ENCODE data around the gene NUMB. TPM values are rescaled to one million over a fixed set of nuclear protein-coding genes. Genes with fewer than 3 reads are reported as not detected.

Gene NUMB
- total and polyA plus RNA-seq, 2 experiments from 2014 or later, result 64.8 to 142 TPM

- Histone ChIP-seq H3K36me3 (ENCODE audit: low read depth) (peaks cover 9% of the 10 kb centered on the region), H3K4me3 (no peak overlapping the region), H3K79me2 (ENCODE audit: insufficient read depth) (peaks cover 98% of the 10 kb centered on the region), H3K4me1 (ENCODE audit: insufficient read depth) (no peaks in the 10 kb centered on the region), H3K4me2 (ENCODE audit: unreplicated experiment) (no peak overlapping the region), H3K27ac (0 out of 2 replicates have a peak overlapping the region, but pooled peaks have one; percentile 7), H3F3A (ENCODE audit: insufficient read depth) (peaks cover 39% of the 10 kb centered on the region), H3K9ac (no peak overlapping the region), H3K9me2 (ENCODE audit: insufficient read depth) (no peaks in the 10 kb centered on the region), H3K9me3 (ENCODE audit: low read depth) (no peaks in the 10 kb centered on the region), H4K20me1 (ENCODE audit: insufficient read depth) (peaks cover 12% of the 10 kb centered on the region; the same call in 1 of the 2 replicates), H2AFZ (no peak overlapping the region), H3K27me3 (replicated peaks; ENCODE audit: insufficient read depth) (no peaks in the 10 kb centered on the region)
- in situ Hi-C loops (cut with MboI), result no loop called here
- no peak for TF ChIP-seq EZH2 (IDR thresholded peaks at IDR 0.05; ENCODE audit: insufficient read depth, poor library complexity, severe bottlenecking)
- TF ChIP-seq EZH2phosphoT487 (IDR thresholded peaks at IDR 0.05; ENCODE audit: insufficient read depth, low read depth), result no peak
- 94 to 98% methylated on average over 2 of the region's 2 CpGs for WGBS, 2 experiments (ENCODE audit: low coverage in 1 of 2, low lambda C conversion rate in 2 of 2, missing lambda C conversion rate in 2 of 2)
- DNase-seq, result no peak
These were observed 55.8 kb downstream of the NUMB start for GRCh38 chr14:73402579-73402978.

- no peak overlapping the region for H3K4me2 ChIP-seq (ENCODE audit: unreplicated experiment)
- H3K9me2 ChIP-seq (ENCODE audit: insufficient read depth), result no peaks in the 10 kb centered on the region
- H2AFZ ChIP-seq, result no peak overlapping the region
- in situ Hi-C loops (cut with MboI), result no loop called here
- TF ChIP-seq EZH2 (IDR thresholded peaks at IDR 0.05; ENCODE audit: insufficient read depth, poor library complexity, severe bottlenecking), result no peak
- TF ChIP-seq EZH2phosphoT487 (IDR thresholded peaks at IDR 0.05; ENCODE audit: insufficient read depth, low read depth), result no peak
- no peaks in the 10 kb centered on the region for H3K9me3 ChIP-seq (ENCODE audit: low read depth)
- no peaks in the 10 kb centered on the region for H3K4me1 ChIP-seq (ENCODE audit: insufficient read depth)
- peaks cover 34% of the 10 kb centered on the region for H3F3A ChIP-seq (ENCODE audit: insufficient read depth)
- no peaks in the 10 kb centered on the region for H3K27me3 ChIP-seq (replicated peaks; ENCODE audit: insufficient read depth)
- 72 to 76% methylated on average over 3 of the region's 3 CpGs for WGBS, 2 experiments (ENCODE audit: low coverage in 1 of 2, low lambda C conversion rate in 2 of 2, missing lambda C conversion rate in 2 of 2)
- peaks cover 100% of the 10 kb centered on the region for H3K79me2 ChIP-seq (ENCODE audit: insufficient read depth)
- H3K4me3 ChIP-seq, result no peak overlapping the region
- peaks cover 11% of the 10 kb centered on the region; the same call in 1 of the 2 replicates for H4K20me1 ChIP-seq (ENCODE audit: insufficient read depth)
- DNase-seq, result no peak
- H3K36me3 ChIP-seq (ENCODE audit: low read depth), result peaks cover 6% of the 10 kb centered on the region
- H3K27ac ChIP-seq, result no peak overlapping the region
- H3K9ac ChIP-seq, result no peak overlapping the region
These were observed 60.5 kb downstream of the NUMB start for GRCh38 chr14:73397810-73398209.

GRCh38 chr14:73394317-73394716, 64.0 kb downstream of the NUMB start:
- Histone ChIP-seq H3F3A (ENCODE audit: insufficient read depth) (peaks cover 31% of the 10 kb centered on the region), H3K4me2 (ENCODE audit: unreplicated experiment) (no peak overlapping the region), H3K27ac (no peak overlapping the region), H4K20me1 (ENCODE audit: insufficient read depth) (peaks cover 4% of the 10 kb centered on the region; the same call in 1 of the 2 replicates), H3K36me3 (ENCODE audit: low read depth) (peaks cover 26% of the 10 kb centered on the region; the same call in 1 of the 2 replicates), H3K79me2 (ENCODE audit: insufficient read depth) (peaks cover 100% of the 10 kb centered on the region), H2AFZ (no peak overlapping the region), H3K9me2 (ENCODE audit: insufficient read depth) (no peaks in the 10 kb centered on the region), H3K4me1 (ENCODE audit: insufficient read depth) (no peaks in the 10 kb centered on the region), H3K9ac (no peak overlapping the region), H3K4me3 (no peak overlapping the region), H3K27me3 (replicated peaks; ENCODE audit: insufficient read depth) (no peaks in the 10 kb centered on the region), H3K9me3 (ENCODE audit: low read depth) (no peaks in the 10 kb centered on the region)
- 100% methylated on average over 1 of the region's 1 CpG for WGBS, 2 experiments (ENCODE audit: low coverage in 1 of 2, low lambda C conversion rate in 2 of 2, missing lambda C conversion rate in 2 of 2)
- TF ChIP-seq EZH2phosphoT487 (IDR thresholded peaks at IDR 0.05; ENCODE audit: insufficient read depth, low read depth) (no peak), EZH2 (IDR thresholded peaks at IDR 0.05; ENCODE audit: insufficient read depth, poor library complexity, severe bottlenecking) (no peak)
- in situ Hi-C loops (cut with MboI), result no loop called here
- no peak for DNase-seq

- H2AFZ ChIP-seq, result no peak overlapping the region
- peaks cover 21% of the 10 kb centered on the region; the same call in 1 of the 2 replicates for H3K36me3 ChIP-seq (ENCODE audit: low read depth)
- H3K4me2 ChIP-seq (ENCODE audit: unreplicated experiment), result no peak overlapping the region
- no peak overlapping the region for H3K9ac ChIP-seq
- peak; percentile 4 for DNase-seq
- no peaks in the 10 kb centered on the region for H3K27me3 ChIP-seq (replicated peaks; ENCODE audit: insufficient read depth)
- H3K4me3 ChIP-seq, result no peak overlapping the region
- no peaks in the 10 kb centered on the region for H3K4me1 ChIP-seq (ENCODE audit: insufficient read depth)
- peaks cover 4% of the 10 kb centered on the region; the same call in 1 of the 2 replicates for H4K20me1 ChIP-seq (ENCODE audit: insufficient read depth)
- no peak overlapping the region for H3K27ac ChIP-seq
- peaks cover 100% of the 10 kb centered on the region for H3K79me2 ChIP-seq (ENCODE audit: insufficient read depth)
- H3K9me2 ChIP-seq (ENCODE audit: insufficient read depth), result no peaks in the 10 kb centered on the region
- in situ Hi-C loops (cut with MboI), result no loop called here
- peaks cover 25% of the 10 kb centered on the region for H3F3A ChIP-seq (ENCODE audit: insufficient read depth)
- TF ChIP-seq EZH2 (IDR thresholded peaks at IDR 0.05; ENCODE audit: insufficient read depth, poor library complexity, severe bottlenecking) (no peak), EZH2phosphoT487 (IDR thresholded peaks at IDR 0.05; ENCODE audit: insufficient read depth, low read depth) (no peak)
- H3K9me3 ChIP-seq (ENCODE audit: low read depth), result no peaks in the 10 kb centered on the region
These were observed 65.0 kb downstream of the NUMB start for GRCh38 chr14:73393375-73393774.

Data from GM23248 (cell line).